VCaP (cell line): ENCODE results near the gene ATXN10.

Source experiments
- H3K27ac ChIP-seq: fragments of 450-650 bp; 2 replicates; pipeline ENCODE4 v1.5.1; 2017
- CTCF ChIP-seq: fragments of 450-650 bp; conservative IDR thresholded peaks from 2 replicates; pipeline ENCODE4 v1.5.1; 2017; ENCODE audit warnings: mild to moderate bottlenecking, moderate library complexity

ATXN10 gene

DNA sequence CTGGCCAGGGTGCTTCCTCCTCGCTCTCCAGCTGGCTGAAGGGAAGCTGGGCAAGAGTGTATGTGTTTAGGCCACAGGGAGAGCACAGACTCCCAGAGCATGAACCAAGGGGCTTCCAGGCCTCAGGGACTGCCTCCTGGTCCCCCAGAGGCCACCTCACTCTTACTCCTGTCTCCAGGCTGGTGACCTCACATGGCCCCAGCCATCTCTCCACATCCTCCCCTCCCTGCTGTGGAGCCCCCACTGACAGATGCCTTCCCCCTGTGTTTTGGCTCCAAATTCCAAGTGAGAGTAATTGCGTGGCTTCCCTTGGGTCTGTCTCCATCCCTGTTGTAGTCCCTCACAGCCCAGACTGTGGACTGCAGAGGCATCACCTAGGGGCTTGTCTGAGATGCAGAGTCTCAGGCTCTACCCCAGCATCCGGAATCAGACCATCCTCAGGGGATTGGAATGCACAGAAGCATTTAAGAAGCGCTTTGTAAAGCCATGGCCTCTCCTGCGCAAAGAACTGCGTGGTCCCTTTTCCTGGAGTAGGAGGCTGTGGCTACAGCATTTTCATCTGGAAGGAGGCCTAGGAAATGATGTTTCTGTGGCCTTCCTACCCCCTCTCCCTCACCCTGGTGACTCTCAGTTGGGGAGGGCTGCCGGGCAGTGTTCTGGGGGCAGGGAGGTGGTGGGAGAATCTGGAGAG, 91.1 kb downstream of the ATXN10 start:
- no peak for TF ChIP-seq CTCF
- H3K27ac ChIP-seq = no peak overlapping the region

- TF ChIP-seq CTCF = no peak
- H3K27ac ChIP-seq = no peak overlapping the region
Observed at GRCh38 chr22:45763236-45763624, 91.6 kb downstream of the ATXN10 start.

DNA sequence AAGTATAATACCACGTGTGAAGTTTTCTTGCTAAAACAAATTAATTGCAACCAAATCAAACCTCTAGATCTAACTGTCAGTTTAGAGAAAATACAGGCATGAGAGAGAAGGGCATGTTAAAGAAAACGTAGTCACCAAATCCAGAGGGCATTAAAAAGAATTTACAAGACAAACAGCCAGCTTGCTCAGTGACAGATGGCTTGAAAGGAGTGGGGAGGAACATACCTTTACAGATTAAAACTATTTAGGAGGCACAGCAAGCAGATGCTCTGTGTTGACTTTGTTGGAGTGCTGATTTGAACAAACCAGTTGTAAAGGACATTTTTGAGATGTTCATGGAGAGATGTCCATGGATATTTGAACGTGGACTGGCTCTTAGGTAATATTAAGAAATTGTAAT, 96.9 kb downstream of the ATXN10 start:
- no peak overlapping the region for H3K27ac ChIP-seq
- no peak for TF ChIP-seq CTCF

DNA sequence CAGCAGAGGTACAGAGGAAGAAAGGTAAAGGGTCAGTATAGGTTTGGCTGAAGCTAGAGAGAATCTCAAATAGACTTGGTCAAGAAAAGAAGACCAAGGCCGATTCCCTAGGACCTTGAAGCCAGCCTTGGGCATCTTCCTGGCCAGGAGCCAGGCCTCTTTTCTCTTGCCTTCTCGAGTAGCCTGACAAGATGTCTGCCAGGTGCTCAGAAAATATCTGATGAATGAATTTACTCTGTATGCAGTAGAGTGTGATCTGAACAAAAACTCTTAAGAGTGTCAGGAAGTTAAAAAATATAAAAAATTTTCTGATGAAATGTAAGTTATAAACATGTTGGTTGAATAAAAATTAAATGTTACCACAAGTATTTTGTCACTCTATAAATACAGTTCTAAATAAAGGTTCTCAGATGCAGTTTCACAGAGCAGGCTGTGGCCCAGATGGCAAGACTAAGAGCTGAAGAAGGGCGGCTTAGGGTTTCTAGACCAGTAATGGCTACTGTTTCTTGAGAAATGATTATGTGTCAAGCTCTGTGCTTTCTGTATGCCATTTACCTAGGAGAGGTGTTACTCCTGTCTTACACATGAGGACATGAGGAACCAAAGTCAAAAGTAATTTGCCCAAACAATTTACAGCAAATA, 98.1 kb downstream of the ATXN10 start:
- H3K27ac ChIP-seq = no peak overlapping the region
- TF ChIP-seq CTCF = no peak

- TF ChIP-seq CTCF = no peak
- no peak overlapping the region for H3K27ac ChIP-seq
Observed at GRCh38 chr22:45770506-45770905, 98.9 kb downstream of the ATXN10 start.

DNA sequence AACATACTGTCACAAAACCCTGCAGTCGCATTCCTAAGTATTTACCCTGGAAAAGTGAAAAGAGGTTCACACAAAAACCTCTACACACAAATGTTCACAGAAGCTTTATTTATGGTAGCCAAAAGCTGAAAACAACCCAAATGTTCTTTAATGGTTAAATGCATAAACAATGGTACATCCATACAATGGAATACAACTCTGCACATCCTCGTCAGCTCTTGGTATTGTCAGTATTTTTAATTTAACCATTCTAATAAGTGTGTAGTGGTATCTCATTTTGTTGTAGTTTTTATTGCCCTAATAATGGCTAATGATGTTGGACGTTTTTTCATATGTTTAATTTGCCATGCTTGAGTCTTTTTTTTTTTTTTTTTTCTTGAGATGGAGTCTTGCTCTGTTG, 99.4 kb downstream of the ATXN10 start:
- no peak for TF ChIP-seq CTCF
- H3K27ac ChIP-seq = no peak overlapping the region

DNA sequence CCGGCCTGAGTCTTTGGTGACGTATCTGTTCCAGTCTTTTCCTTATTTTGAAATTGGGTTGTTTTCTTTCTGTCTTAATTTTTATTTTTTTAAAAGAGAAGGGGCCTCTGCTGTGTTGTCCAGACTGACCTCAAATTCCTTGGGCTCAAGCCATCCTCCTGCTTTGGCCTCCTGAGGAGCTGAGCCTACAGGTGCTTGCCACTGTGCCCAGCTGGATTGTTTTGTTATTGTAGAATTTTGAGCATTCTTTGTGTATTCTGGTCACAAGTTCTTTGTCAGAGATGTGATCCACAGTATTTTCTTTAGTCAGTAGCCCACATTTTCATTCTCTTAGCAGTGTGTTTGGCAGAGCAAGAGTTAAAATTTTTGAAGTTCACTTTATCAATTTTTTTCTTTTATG, 100.1 kb downstream of the ATXN10 start:
- no peak overlapping the region for H3K27ac ChIP-seq
- TF ChIP-seq CTCF = no peak
